Thoracic aorta (tissue), 2 donors: ENCODE data around the gene PDE6G. TPM values are rescaled to one million over a fixed set of nuclear protein-coding genes. Genes with fewer than 3 reads are reported as not detected.

Experiments
- ATAC-seq: fragments of 150-250 bp; one replicate; pipeline ENCODE4 v1.8.0; 2017; ENCODE audit warnings: low read depth; ENCODE audit not compliant: insufficient number of reproducible peaks, low FRiP score
- DNase-seq: peaks from one replicate; pipeline ENCODE4 v3.0.0-alpha.2; 2020; ENCODE audit warnings: low spot score
- H3K27ac ChIP-seq, 2 donors: fragments of 200-600 bp; sonication (generic); 1 replicate in 1 of 2; 2 replicates in 1 of 2; pipeline ENCODE4 v1.5.1; 2016; ENCODE audit warnings: mild to moderate bottlenecking in 2 of 2, moderate library complexity in 2 of 2
- H3K27me3 ChIP-seq: fragments of 200-600 bp; sonication (generic); replicated peaks from 2 replicates; pipeline ENCODE4 v1.6.0; 2016; ENCODE audit warnings: mild to moderate bottlenecking; ENCODE audit not compliant: insufficient read depth
- H3K36me3 ChIP-seq: fragments of 200-600 bp; sonication (generic); one replicate; pipeline ENCODE4 v1.5.1; 2016
- H3K4me1 ChIP-seq, 2 donors: fragments of 200-600 bp; sonication (generic); 1 replicate in 1 of 2; 2 replicates in 1 of 2; pipeline versions ENCODE4 v1.5.1 to v1.6.0; 2016; ENCODE audit warnings: low read depth in 2 of 2, mild to moderate bottlenecking in 1 of 2; ENCODE audit not compliant: control insufficient read depth in 1 of 2
- H3K4me3 ChIP-seq: fragments of 200-600 bp; sonication (generic); 2 replicates; pipeline ENCODE4 v1.5.1; 2016; ENCODE audit warnings: mild to moderate bottlenecking
- H3K9me3 ChIP-seq: fragments of 200-600 bp; sonication (generic); 2 replicates; pipeline ENCODE4 v1.5.1; 2016
- CTCF ChIP-seq: fragments of 200-600 bp; sonication (generic); IDR thresholded peaks from one replicate; pipeline ENCODE4 v1.5.1; 2019; ENCODE audit warnings: antibody characterized with exemption
- total RNA-seq, 2 donors: library from RNA; depleted of rRNA; stranded (reverse); fragments of >200 nt; gene quantifications; one replicate each; pipeline versions ENCODE4 v1.1.0 to v1.2.3, GENCODE V29; 2016

The PDE6G gene
- total RNA-seq, 2 donors from 2014 or later: not detected

GRCh38 chr17:81673561-81674258 lies 17.4 kb upstream of the PDE6G start:
- H3K9me3 ChIP-seq: no peaks in the 10 kb centered on the region
- ATAC-seq (no peak), DNase-seq (no peak)
- H3K27me3 ChIP-seq: no peaks in the 10 kb centered on the region
- TF ChIP-seq CTCF: no peak
- H3K4me1 ChIP-seq: no peaks in the 10 kb centered on the region
- H3K36me3 ChIP-seq: peaks cover 40% of the 10 kb centered on the region
- no peak overlapping the region for H3K27ac ChIP-seq
- no peak overlapping the region for H3K4me3 ChIP-seq

- H3K27ac ChIP-seq: no peak overlapping the region
- no peaks in the 10 kb centered on the region for H3K27me3 ChIP-seq
- TF ChIP-seq CTCF: no peak
- ATAC-seq: no peak
- no peaks in the 10 kb centered on the region for H3K9me3 ChIP-seq
- H3K36me3 ChIP-seq: peaks cover 40% of the 10 kb centered on the region
- DNase-seq: no peak
- H3K4me3 ChIP-seq: no peak overlapping the region
- no peaks in the 10 kb centered on the region for H3K4me1 ChIP-seq
These were observed 16.6 kb upstream of the PDE6G start for GRCh38 chr17:81672954-81673353.

- ATAC-seq (no peak), DNase-seq (no peak)
- H3K36me3 ChIP-seq: peaks cover 40% of the 10 kb centered on the region
- H3K4me1 ChIP-seq: peaks cover 4% of the 10 kb centered on the region in 2 donors
- no peaks in the 10 kb centered on the region for H3K27me3 ChIP-seq
- H3K9me3 ChIP-seq: no peaks in the 10 kb centered on the region
- H3K27ac ChIP-seq: no peak overlapping the region
- no peak overlapping the region for H3K4me3 ChIP-seq
- no peak for TF ChIP-seq CTCF
These were observed 16.2 kb upstream of the PDE6G start for GRCh38 chr17:81672504-81672903.

- Histone ChIP-seq H3K36me3 (peaks cover 30% of the 10 kb centered on the region), H3K4me3 (no peak overlapping the region), H3K27me3 (no peaks in the 10 kb centered on the region), H3K27ac (no peak overlapping the region), H3K4me1 (peaks cover 9 to 25% of the 10 kb centered on the region in 2 donors), H3K9me3 (no peaks in the 10 kb centered on the region)
- DNase-seq (no peak), ATAC-seq (no peak)
- no peak for TF ChIP-seq CTCF
These were observed 11.4 kb upstream of the PDE6G start for GRCh38 chr17:81667754-81668153.

- Histone ChIP-seq H3K9me3 (no peaks in the 10 kb centered on the region), H3K36me3 (peaks cover 19% of the 10 kb centered on the region), H3K4me3 (peak within 1 kb of the TSS; percentile 100), H3K27me3 (no peaks in the 10 kb centered on the region), H3K4me1 (peaks cover 9 to 25% of the 10 kb centered on the region in 2 donors), H3K27ac (peak within 1 kb of the TSS; percentile 77 to 89)
- no peak for TF ChIP-seq CTCF
- ATAC-seq (peak; percentile 88), DNase-seq (peak; percentile 83)
These were observed 10.2 kb upstream of the PDE6G start, which contains the start of the genes CCDC137 and OXLD1 for GRCh38 chr17:81666342-81667191. CCDC137 (plus strand) TSS chr17:81666737; CDS start chr17:81666767, 30 bp downstream. OXLD1 (minus strand) TSS chr17:81666605; CDS start chr17:81666577, 28 bp downstream.
